HG03521 (cell line): Measurements from ENCODE around the gene GZMH.
"Not testable (repeated sequence)": the region's sequence is repeated elsewhere in the genome, so short reads cannot be mapped to it uniquely, and the experiment has no call there.

Source experiments
- ATAC-seq: cut with Tn5 transposase; IDR thresholded peaks from one replicate; pipeline ENCODE4 v1.9.1; 2021; ENCODE audit warnings: mild to moderate bottlenecking, moderate library complexity; ENCODE audit not compliant: unreplicated experiment

The GZMH gene

GRCh38 chr14:24609655-24610344 is at the start of gene GZMH:
TSS of gene GZMH (minus strand) at chr14:24609685. CDS start at chr14:24609613, 72 bp downstream.
- no peak for ATAC-seq

- not testable (repeated sequence) for ATAC-seq
Observed at GRCh38 chr14:24648361-24648760, 38.9 kb upstream of the GZMH start.

- no peak for ATAC-seq
Observed at GRCh38 chr14:24639905-24640304, 30.4 kb upstream of the GZMH start.

- ATAC-seq: no peak
Observed at GRCh38 chr14:24639270-24639669, 29.8 kb upstream of the GZMH start.

- ATAC-seq: no peak
Observed at GRCh38 chr14:24634158-24634557, 24.7 kb upstream of the GZMH start, which contains the start of gene GZMB. TSS of gene GZMB (minus strand) at chr14:24634190. CDS start at chr14:24634160, 30 bp downstream.

GRCh38 chr14:24633353-24633752 is 23.9 kb upstream of the GZMH start:
- no peak for ATAC-seq

GRCh38 chr14:24632761-24633160 is 23.3 kb upstream of the GZMH start:
- ATAC-seq: no peak

GRCh38 chr14:24632336-24632735 is 22.9 kb upstream of the GZMH start:
- ATAC-seq: no peak

GRCh38 chr14:24631749-24632335 is 22.4 kb upstream of the GZMH start:
- ATAC-seq: no peak

GRCh38 chr14:24630872-24631477 is 21.5 kb upstream of the GZMH start:
- no peak for ATAC-seq

- ATAC-seq: no peak
Observed at GRCh38 chr14:24630087-24630871, 20.8 kb upstream of the GZMH start.

GRCh38 chr14:24629521-24629920 is 20.0 kb upstream of the GZMH start:
- ATAC-seq: no peak

- no peak for ATAC-seq
Observed at GRCh38 chr14:24613747-24614146, 4.3 kb upstream of the GZMH start.

- no peak for ATAC-seq
Observed at GRCh38 chr14:24613241-24613640, 3.8 kb upstream of the GZMH start.

- ATAC-seq: no peak
Observed at GRCh38 chr14:24612196-24612595, 2.7 kb upstream of the GZMH start.

GRCh38 chr14:24607635-24608514 is 1.6 kb downstream of the GZMH start:
- no peak for ATAC-seq

GRCh38 chr14:24607081-24607480 is 2.4 kb downstream of the GZMH start:
- ATAC-seq: no peak

GRCh38 chr14:24606297-24606696 is 3.2 kb downstream of the GZMH start:
- no peak for ATAC-seq

- ATAC-seq: peak; percentile 84
Observed at GRCh38 chr14:24605435-24606190, 3.9 kb downstream of the GZMH start.

- ATAC-seq: no peak
Observed at GRCh38 chr14:24597403-24597802, 12.1 kb downstream of the GZMH start.
